Left ventricle myocardium inferior (tissue), 1 donor: Measurements from ENCODE around the gene PTPRG. TPM values are rescaled to one million over a fixed set of nuclear protein-coding genes. Genes with fewer than 3 reads are reported as not detected.

Experiments used
- DNase-seq: peaks from one replicate; pipeline ENCODE4 v3.0.0-alpha.2; 2020
- H3K27ac ChIP-seq: fragments of 200-600 bp; replicated peaks from 2 replicates; pipeline ENCODE4 v1.8.0; 2021
- H3K27me3 ChIP-seq: fragments of 200-600 bp; 2 replicates; pipeline ENCODE4 v1.8.0; 2021; ENCODE audit warnings: low read depth
- H3K36me3 ChIP-seq: fragments of 200-600 bp; 2 replicates; pipeline ENCODE4 v1.8.0; 2021
- H3K4me1 ChIP-seq: fragments of 200-600 bp; 2 replicates; pipeline ENCODE4 v1.8.0; 2021
- H3K4me3 ChIP-seq: fragments of 200-600 bp; 2 replicates; pipeline ENCODE4 v1.8.0; 2021; ENCODE audit warnings: mild to moderate bottlenecking, moderate library complexity
- H3K9me3 ChIP-seq: fragments of 200-600 bp; replicated peaks from 2 replicates; pipeline ENCODE4 v1.8.0; 2021
- intact Hi-C: fragments of 100-400 bp; cut with micrococcal nuclease; formaldehyde crosslinking; loops from one replicate; pipeline ENCODE4 v1.11.0; 2022
- total RNA-seq: library from RNA; stranded (reverse); fragmentation: NEBNext Ultra II Directional; extraction: Animal tissue kit (Norgen Biotek cat#: 25700); gene quantifications from one replicate; pipeline ENCODE4 v1.2.1, GENCODE V29; 2021
- TF ChIP-seq, protein P1 (sequence below): fragments of 200-600 bp; IDR thresholded peaks from 2 replicates; pipeline ENCODE4 v1.8.0; 2021; ENCODE audit warnings: antibody characterized with exemption, mild to moderate bottlenecking, borderline replicate concordance
- donor health status: DM: no; HTN: yes; CAD: no; lungs with severe emphysema.

Gene PTPRG
- total RNA-seq, 1 donor from 2014 or later, result 29.6 TPM

DNA sequence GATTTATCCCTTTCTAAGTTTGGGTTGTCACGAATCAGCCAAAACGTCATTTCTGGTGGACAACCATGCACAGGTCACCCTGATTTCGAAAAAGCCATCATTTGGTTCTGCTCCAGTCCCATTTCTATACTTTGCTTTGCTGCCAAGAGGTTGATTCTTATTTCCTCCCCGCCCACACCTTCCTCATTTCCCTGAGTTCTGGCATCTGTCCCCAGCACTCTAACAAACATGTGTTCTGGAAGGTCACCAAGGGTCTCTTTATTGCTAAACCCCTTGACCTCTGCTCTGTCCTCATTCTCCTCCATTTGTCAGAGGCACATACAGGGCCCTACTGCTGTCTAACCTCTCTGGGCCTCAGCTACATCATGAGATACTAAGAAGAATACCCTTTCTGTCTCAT is 36.4 kb upstream of the PTPRG start:
- H3K4me3 ChIP-seq, result no peak overlapping the region
- H3K9me3 ChIP-seq, result no peaks in the 10 kb centered on the region
- no peak for DNase-seq
- no peak overlapping the region for H3K27ac ChIP-seq
- H3K36me3 ChIP-seq, result no peaks in the 10 kb centered on the region
- peaks cover 20% of the 10 kb centered on the region for H3K4me1 ChIP-seq
- no peaks in the 10 kb centered on the region for H3K27me3 ChIP-seq
- intact Hi-C loops, result no loop called here
- TF ChIP-seq, protein P1, sequence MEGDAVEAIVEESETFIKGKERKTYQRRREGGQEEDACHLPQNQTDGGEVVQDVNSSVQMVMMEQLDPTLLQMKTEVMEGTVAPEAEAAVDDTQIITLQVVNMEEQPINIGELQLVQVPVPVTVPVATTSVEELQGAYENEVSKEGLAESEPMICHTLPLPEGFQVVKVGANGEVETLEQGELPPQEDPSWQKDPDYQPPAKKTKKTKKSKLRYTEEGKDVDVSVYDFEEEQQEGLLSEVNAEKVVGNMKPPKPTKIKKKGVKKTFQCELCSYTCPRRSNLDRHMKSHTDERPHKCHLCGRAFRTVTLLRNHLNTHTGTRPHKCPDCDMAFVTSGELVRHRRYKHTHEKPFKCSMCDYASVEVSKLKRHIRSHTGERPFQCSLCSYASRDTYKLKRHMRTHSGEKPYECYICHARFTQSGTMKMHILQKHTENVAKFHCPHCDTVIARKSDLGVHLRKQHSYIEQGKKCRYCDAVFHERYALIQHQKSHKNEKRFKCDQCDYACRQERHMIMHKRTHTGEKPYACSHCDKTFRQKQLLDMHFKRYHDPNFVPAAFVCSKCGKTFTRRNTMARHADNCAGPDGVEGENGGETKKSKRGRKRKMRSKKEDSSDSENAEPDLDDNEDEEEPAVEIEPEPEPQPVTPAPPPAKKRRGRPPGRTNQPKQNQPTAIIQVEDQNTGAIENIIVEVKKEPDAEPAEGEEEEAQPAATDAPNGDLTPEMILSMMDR, result no peak

DNA sequence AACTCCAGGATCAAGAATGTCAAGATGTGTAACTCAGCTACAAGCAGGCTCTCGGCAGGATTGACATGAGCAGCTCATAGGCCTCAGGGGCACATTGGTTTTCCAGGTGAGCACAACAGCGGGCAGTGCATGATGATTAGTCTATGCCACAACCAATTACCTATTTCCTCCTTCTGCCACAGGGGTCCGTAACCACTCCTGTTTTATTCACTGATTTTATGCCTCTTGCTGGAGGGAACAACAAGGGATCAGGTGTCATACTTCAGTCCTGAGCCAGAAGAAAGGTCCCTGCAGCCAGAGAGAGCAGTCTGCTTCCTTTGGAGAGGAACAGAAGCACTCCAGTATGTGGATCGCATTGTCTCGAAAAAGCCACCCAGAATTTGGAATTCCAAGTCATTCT is 35.1 kb upstream of the PTPRG start:
- intact Hi-C loops, result no loop called here
- TF ChIP-seq, protein P1, result no peak
- H3K27ac ChIP-seq, result no peak overlapping the region
- DNase-seq, result no peak
- no peaks in the 10 kb centered on the region for H3K36me3 ChIP-seq
- peaks cover 20% of the 10 kb centered on the region for H3K4me1 ChIP-seq
- H3K27me3 ChIP-seq, result no peaks in the 10 kb centered on the region
- no peaks in the 10 kb centered on the region for H3K9me3 ChIP-seq
- no peak overlapping the region for H3K4me3 ChIP-seq

DNA sequence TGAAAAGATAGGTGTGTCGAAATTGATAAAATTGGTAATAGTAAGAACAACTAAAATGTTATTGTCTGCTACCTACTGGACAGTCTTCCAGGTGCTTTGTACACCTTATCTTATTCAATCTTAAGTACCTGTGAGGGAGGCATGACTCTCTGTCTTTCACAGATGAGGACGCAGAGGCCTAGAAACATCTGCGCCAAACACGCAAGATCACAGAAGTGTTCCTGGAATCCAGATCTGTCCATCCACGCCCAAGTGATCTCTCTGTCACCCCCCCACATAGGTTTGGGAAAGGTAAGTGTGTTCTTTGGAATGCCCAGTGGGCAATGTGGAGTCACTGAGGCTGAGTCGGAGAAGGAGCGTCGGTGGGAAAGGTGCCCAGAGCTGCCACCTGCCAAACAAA is 34.4 kb upstream of the PTPRG start:
- no peaks in the 10 kb centered on the region for H3K9me3 ChIP-seq
- no peak for DNase-seq
- TF ChIP-seq, protein P1, result no peak
- H3K4me3 ChIP-seq, result no peak overlapping the region
- peaks cover 19% of the 10 kb centered on the region for H3K4me1 ChIP-seq
- H3K27me3 ChIP-seq, result no peaks in the 10 kb centered on the region
- no peaks in the 10 kb centered on the region for H3K36me3 ChIP-seq
- intact Hi-C loops, result no loop called here
- no peak overlapping the region for H3K27ac ChIP-seq

DNA sequence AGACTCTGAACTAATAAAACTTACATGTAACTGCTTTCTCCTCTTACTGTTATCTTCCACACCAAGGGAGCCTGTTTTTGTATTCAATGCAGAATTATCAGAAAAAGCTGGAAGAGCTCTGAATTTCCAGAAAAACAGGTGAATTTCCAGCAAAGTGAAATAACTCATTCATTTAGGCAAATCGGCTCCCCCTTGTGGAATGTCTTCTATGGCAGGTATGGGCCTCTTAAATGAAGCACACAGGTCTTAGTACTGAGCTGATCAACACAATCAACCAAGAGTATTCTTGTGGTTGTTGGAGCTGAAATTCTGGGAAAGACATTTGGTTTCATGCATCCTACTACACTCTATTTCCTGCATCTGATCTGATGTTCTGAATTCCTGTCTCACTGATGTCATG is 31.0 kb upstream of the PTPRG start:
- TF ChIP-seq, protein P1, result peak; percentile 63
- Histone ChIP-seq H3K27me3 (no peaks in the 10 kb centered on the region), H3K9me3 (no peaks in the 10 kb centered on the region), H3K4me3 (no peak overlapping the region), H3K27ac (no peak overlapping the region), H3K36me3 (no peaks in the 10 kb centered on the region), H3K4me1 (no peaks in the 10 kb centered on the region)
- intact Hi-C loops, result no loop called here
- DNase-seq, result no peak

DNA sequence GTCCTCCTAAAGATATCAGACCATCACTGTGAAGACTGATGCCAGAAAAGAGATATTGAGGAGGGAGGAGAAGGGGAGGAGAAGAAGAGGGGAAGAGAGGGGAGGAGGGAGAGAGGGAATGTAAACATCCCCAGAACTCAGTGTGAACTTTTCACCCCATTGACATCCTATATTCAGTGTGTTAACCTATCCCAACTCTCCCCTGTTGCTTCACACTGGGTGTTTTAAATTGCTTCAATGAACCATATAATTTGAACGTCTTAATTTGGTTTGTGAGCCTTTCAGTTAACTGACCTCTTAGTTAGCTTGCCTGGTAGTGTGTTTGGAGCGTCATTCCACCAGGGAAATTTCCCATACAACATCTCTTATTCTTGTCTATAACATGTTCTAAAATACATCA is 29.8 kb upstream of the PTPRG start:
- H3K4me1 ChIP-seq, result no peaks in the 10 kb centered on the region
- intact Hi-C loops, result no loop called here
- no peak for DNase-seq
- TF ChIP-seq, protein P1, result no peak
- no peaks in the 10 kb centered on the region for H3K27me3 ChIP-seq
- no peaks in the 10 kb centered on the region for H3K36me3 ChIP-seq
- H3K9me3 ChIP-seq, result no peaks in the 10 kb centered on the region
- no peak overlapping the region for H3K27ac ChIP-seq
- H3K4me3 ChIP-seq, result no peak overlapping the region
